Endothelial cell of umbilical vein (primary cell): ENCODE measurements around the gene AMBP. TPM values are rescaled to one million over a fixed set of nuclear protein-coding genes. Genes with fewer than 3 reads are reported as not detected.

Experiments used
- BruUV-seq: library from RNA; stranded (reverse); fragments of 400-500 nt; replicated peaks from 2 replicates; lab custom pipeline; 2021; lab: Mats Ljungman, UMichigan
- CTCF ChIA-PET: fragments of 300-600, 350-600 bp; sonication (Branson Sonifier 250); formaldehyde crosslinking; loops from one replicate; lab custom pipeline; 2021; ENCODE audit warnings: antibody characterized with exemption, inconsistent platforms; lab: Charles Lee
- POLR2A ChIA-PET: fragments of 300-600, 350-600 bp; sonication (Branson Sonifier 250); formaldehyde crosslinking; loops from one replicate; lab custom pipeline; 2021; ENCODE audit warnings: antibody characterized with exemption, inconsistent platforms; lab: Charles Lee
- DNase-seq: peaks from one replicate; pipeline ENCODE4 v3.0.0-alpha.2; 2011; ENCODE audit warnings: low read depth, low spot score
- FAIRE-seq: peaks from 2 replicates; lab custom pipeline; 2011; peaks lifted over from hg19 to GRCh38; lab: Jason Lieb, UNC
- H2AFZ ChIP-seq: 2 replicates; pipeline ENCODE4 v1.6.0; 2012; ENCODE audit warnings: low read depth, low read length, control low read depth, inconsistent platforms
- H3K27ac ChIP-seq: 2 replicates; pipeline ENCODE4 v1.5.1; 2011; ENCODE audit warnings: low read depth, mild to moderate bottlenecking, control low read depth, low read length, moderate library complexity; ENCODE audit not compliant: insufficient read depth
- H3K27me3 ChIP-seq, 2 experiments: 2 replicates each; pipeline versions ENCODE4 v1.6.0 to v1.6.1; 2011; ENCODE audit warnings: low read length in 2 of 2, mixed read lengths in 1 of 2; ENCODE audit not compliant: control insufficient read depth in 2 of 2, insufficient read depth in 2 of 2
- H3K36me3 ChIP-seq, 2 experiments: 2 replicates in 1 of 2; 3 replicates in 1 of 2; pipeline ENCODE4 v1.5.1; 2011; ENCODE audit warnings: low read length in 2 of 2, mild to moderate bottlenecking in 1 of 2, moderate library complexity in 1 of 2; ENCODE audit not compliant: control insufficient read depth in 2 of 2, insufficient read depth in 2 of 2; ENCODE audit errors: extremely low read depth in 1 of 2
- H3K4me1 ChIP-seq: 3 replicates; pipeline ENCODE4 v1.5.1; 2011; ENCODE audit warnings: mild to moderate bottlenecking, low read length; ENCODE audit not compliant: control insufficient read depth, insufficient read depth; ENCODE audit errors: extremely low read depth
- H3K4me2 ChIP-seq: 2 replicates; pipeline ENCODE4 v1.6.1; 2011; ENCODE audit warnings: low read length, control low read depth, mixed read lengths; ENCODE audit not compliant: insufficient read depth
- H3K4me3 ChIP-seq, 3 experiments: fragments of 200-600 bp in 1 of 3; sonication (generic), shearing (Covaris generic) in 1 of 3; replicated peaks in 1 of 3; 2 replicates each; pipeline ENCODE4 v1.5.1; 2011 to 2016; ENCODE audit warnings: control low read depth in 3 of 3, low read length in 3 of 3, mild to moderate bottlenecking in 2 of 3, inconsistent platforms in 1 of 3, low read depth in 1 of 3, moderate library complexity in 1 of 3; ENCODE audit not compliant: insufficient read depth in 1 of 3
- H3K79me2 ChIP-seq: 2 replicates; pipeline ENCODE4 v1.6.0; 2012; ENCODE audit warnings: low read length, inconsistent platforms; ENCODE audit not compliant: control insufficient read depth, insufficient read depth
- H3K9ac ChIP-seq: replicated peaks from 2 replicates; pipeline ENCODE3; 2011; ENCODE audit warnings: low read length, control low read depth; ENCODE audit not compliant: insufficient read depth; ENCODE audit errors: extremely low read depth
- H3K9me1 ChIP-seq: replicated peaks from 3 replicates; pipeline ENCODE4 v1.6.0; 2011; ENCODE audit warnings: mild to moderate bottlenecking, low read length; ENCODE audit not compliant: control insufficient read depth, insufficient read depth; ENCODE audit errors: extremely low read depth
- H3K9me3 ChIP-seq: replicated peaks from 2 replicates; pipeline ENCODE4 v1.5.1; 2012; ENCODE audit warnings: low read length, inconsistent platforms; ENCODE audit not compliant: control insufficient read depth, insufficient read depth
- H4K20me1 ChIP-seq: replicated peaks from 2 replicates; pipeline ENCODE3; 2011; ENCODE audit warnings: mild to moderate bottlenecking, low read length; ENCODE audit not compliant: control insufficient read depth, insufficient read depth; ENCODE audit errors: extremely low read depth
- EZH2 ChIP-seq: IDR thresholded peaks from 2 replicates; pipeline ENCODE4 v1.6.1; 2012; ENCODE audit warnings: borderline replicate concordance, low read depth, mild to moderate bottlenecking, moderate library complexity, low read length, inconsistent platforms; ENCODE audit not compliant: severe bottlenecking
- FOS ChIP-seq: IDR thresholded peaks from 2 replicates; pipeline ENCODE4 v1.6.1; 2011; ENCODE audit warnings: mild to moderate bottlenecking, low read length, moderate library complexity, borderline replicate concordance; ENCODE audit not compliant: insufficient read depth
- GATA2 ChIP-seq: IDR thresholded peaks from 2 replicates; pipeline ENCODE4 v1.7.0; 2011; ENCODE audit warnings: low read depth, mild to moderate bottlenecking, moderate library complexity, mixed read lengths, low read length; ENCODE audit not compliant: insufficient read length, insufficient read depth
- JUN ChIP-seq: IDR thresholded peaks from 2 replicates; pipeline ENCODE4 v1.6.1; 2011; ENCODE audit warnings: borderline replicate concordance, low read depth; ENCODE audit not compliant: insufficient read length, insufficient read depth
- MYC ChIP-seq: IDR thresholded peaks from one replicate; pipeline ENCODE4 v1.6.1; 2011; ENCODE audit warnings: mild to moderate bottlenecking, low read depth, low read length
- POLR2A ChIP-seq: IDR thresholded peaks from 2 replicates; pipeline ENCODE4 v1.6.1; 2012; ENCODE audit warnings: low read depth, mild to moderate bottlenecking, control low read depth, low read length
- POLR2AphosphoS5 ChIP-seq: IDR thresholded peaks from 2 replicates; pipeline ENCODE4 v1.6.1; 2012; ENCODE audit warnings: low read depth, mild to moderate bottlenecking, control low read depth, low read length, moderate library complexity; ENCODE audit not compliant: insufficient read depth
- dilution Hi-C: fragments of 300-500 bp; cut with MboI; formaldehyde crosslinking; loops from one replicate; pipeline ENCODE4 v1.15.0; 2019; ENCODE audit warnings: low sequenced_read_pairs; ENCODE audit not compliant: extremely low pct_ligation_motif_present
- intact Hi-C: fragments of 100-400 bp; cut with micrococcal nuclease; formaldehyde crosslinking; loops from one replicate; pipeline ENCODE4 v1.10.0; 2022
- polyA plus RNA-seq, 4 experiments: library from polyadenylated mRNA; depleted of rRNA in 3 of 4; stranded (reverse) in 3 of 4; unstranded in 1 of 4; fragments of >200 nt; gene quantifications; 2 replicates each; pipeline versions ENCODE4 v1.2.1 to v1.2.3, GENCODE V29; 2011 to 2012; ENCODE audit warnings: missing spikeins in 1 of 4
- total RNA-seq: library from RNA; stranded (reverse); gene quantifications from 2 replicates; pipeline ENCODE4 v1.2.3, GENCODE V29; 2021
- TF ChIP-seq, protein P1 (sequence below): IDR thresholded peaks from 2 replicates; pipeline ENCODE4 v1.6.1; 2011; ENCODE audit not compliant: insufficient read depth, insufficient read length
- TF ChIP-seq, protein P2 (sequence below), 2 donors: IDR thresholded peaks; 1 replicate in 1 of 2; 2 replicates in 1 of 2; pipeline ENCODE4 v1.5.1; 2011; ENCODE audit warnings: low read length in 2 of 2, mild to moderate bottlenecking in 2 of 2, moderate library complexity in 2 of 2, control low read depth in 1 of 2, inconsistent platforms in 1 of 2, low read depth in 1 of 2; ENCODE audit not compliant: insufficient read depth in 1 of 2; ENCODE audit errors: extremely low read depth in 1 of 2

The AMBP gene
- total and polyA plus RNA-seq, 2 donors (not counting 3 experiments of a cell fraction or from before 2014, with no cell fraction given): not detected

DNA sequence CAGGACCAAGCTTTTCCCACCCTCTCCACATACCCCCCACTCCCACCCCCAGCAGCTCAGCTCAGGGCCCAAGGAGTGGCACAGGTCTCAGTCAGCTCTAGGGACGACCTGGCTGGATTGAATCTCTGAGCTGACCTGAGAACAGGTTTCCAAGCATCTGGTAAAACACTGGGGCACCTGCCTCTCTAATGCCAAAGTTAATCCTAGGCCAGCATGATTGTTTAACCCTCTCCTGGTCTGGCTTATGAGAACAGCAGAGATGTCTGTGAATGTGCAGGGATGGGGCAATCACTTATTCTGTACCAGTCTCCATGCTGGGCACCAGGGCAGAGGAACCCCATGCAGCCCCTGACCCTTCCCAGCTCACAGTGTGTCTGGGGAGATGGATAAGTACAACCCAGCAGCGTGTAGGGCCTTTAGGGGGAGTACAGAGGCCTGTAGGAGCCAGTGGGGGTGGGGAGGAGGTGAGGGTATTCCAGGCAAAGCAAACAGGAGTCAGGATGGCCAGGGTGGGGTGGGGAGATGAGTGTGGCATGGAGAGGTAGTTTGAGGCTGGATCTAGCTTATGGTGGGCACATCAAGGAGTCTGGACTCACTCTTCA is 21.7 kb upstream of the AMBP start:
- Histone ChIP-seq H2AFZ (no peak overlapping the region), H3K9ac (no peak overlapping the region), H3K27ac (no peak overlapping the region), H3K4me2 (no peak overlapping the region), H3K4me1 (peaks cover 14% of the 10 kb centered on the region), H3K9me3 (peaks cover 3% of the 10 kb centered on the region), H3K27me3 (no peaks in the 10 kb centered on the region), H3K36me3 (no peaks in the 10 kb centered on the region), H3K79me2 (no peaks in the 10 kb centered on the region), H3K9me1 (no peaks in the 10 kb centered on the region), H4K20me1 (no peaks in the 10 kb centered on the region), H3K4me3 (no peak overlapping the region)
- POLR2A ChIA-PET: no interaction called here
- DNase-seq (no peak), FAIRE-seq (no peak)
- CTCF ChIA-PET: interaction anchor here (0.7 to 3.0 kb wide), 4 partner anchors 9 to 191 kb away, joined by 3 to 23 read pairs (median 18); no protein-coding TSS in a partner anchor
- dilution Hi-C loops (loop anchor here (25.0 kb wide), 1 partner anchor 188 kb away; no protein-coding TSS in a partner anchor), intact Hi-C loops (no loop called here)
- TF ChIP-seq POLR2A: no peak
- TF ChIP-seq MYC: no peak
- TF ChIP-seq, protein P1, sequence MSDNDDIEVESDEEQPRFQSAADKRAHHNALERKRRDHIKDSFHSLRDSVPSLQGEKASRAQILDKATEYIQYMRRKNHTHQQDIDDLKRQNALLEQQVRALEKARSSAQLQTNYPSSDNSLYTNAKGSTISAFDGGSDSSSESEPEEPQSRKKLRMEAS: no peak
- TF ChIP-seq POLR2AphosphoS5: no peak
- TF ChIP-seq EZH2: no peak
- TF ChIP-seq GATA2: no peak
- no peak for TF ChIP-seq FOS
- TF ChIP-seq JUN: no peak
- TF ChIP-seq, protein P2, sequence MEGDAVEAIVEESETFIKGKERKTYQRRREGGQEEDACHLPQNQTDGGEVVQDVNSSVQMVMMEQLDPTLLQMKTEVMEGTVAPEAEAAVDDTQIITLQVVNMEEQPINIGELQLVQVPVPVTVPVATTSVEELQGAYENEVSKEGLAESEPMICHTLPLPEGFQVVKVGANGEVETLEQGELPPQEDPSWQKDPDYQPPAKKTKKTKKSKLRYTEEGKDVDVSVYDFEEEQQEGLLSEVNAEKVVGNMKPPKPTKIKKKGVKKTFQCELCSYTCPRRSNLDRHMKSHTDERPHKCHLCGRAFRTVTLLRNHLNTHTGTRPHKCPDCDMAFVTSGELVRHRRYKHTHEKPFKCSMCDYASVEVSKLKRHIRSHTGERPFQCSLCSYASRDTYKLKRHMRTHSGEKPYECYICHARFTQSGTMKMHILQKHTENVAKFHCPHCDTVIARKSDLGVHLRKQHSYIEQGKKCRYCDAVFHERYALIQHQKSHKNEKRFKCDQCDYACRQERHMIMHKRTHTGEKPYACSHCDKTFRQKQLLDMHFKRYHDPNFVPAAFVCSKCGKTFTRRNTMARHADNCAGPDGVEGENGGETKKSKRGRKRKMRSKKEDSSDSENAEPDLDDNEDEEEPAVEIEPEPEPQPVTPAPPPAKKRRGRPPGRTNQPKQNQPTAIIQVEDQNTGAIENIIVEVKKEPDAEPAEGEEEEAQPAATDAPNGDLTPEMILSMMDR (IDR thresholded peaks at IDR 0.05; ENCODE audit: extremely low read depth in 1 of 2, insufficient read depth in 1 of 2, low read depth in 1 of 2, low read length in 2 of 2): no peak
- no TSS peak for BruUV-seq
